Measurements from ENCODE around the gene IGF2R.

The IGF2R gene

DNA sequence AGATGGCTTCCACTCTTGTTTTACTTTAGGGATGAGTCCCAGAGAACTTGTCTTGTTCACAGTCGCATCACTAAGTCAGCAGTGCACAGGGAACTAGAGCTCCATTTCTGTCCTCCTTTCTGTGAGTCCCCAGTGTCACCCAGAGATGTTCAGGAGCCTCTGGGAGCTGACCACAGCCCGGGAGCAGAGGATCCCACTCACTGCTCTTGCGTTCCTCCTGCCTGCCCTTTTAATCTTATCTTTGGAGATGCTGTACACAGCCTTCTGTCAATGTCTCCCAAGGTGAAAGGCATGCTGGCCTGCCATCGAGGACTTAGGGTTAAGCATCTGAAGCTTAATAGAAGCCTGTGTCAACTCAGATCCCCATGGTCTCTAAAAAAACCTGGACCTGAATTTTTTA is 71.2 kb downstream of the IGF2R start:
- Histone ChIP-seq H3F3A (ENCODE audit: control insufficient read depth, insufficient read depth) (no peaks in the 10 kb centered on the region), H3K36me3 (ENCODE audit: control insufficient read depth, low read length) (peaks cover 39% of the 10 kb centered on the region)
- TF ChIP-seq, protein P1, sequence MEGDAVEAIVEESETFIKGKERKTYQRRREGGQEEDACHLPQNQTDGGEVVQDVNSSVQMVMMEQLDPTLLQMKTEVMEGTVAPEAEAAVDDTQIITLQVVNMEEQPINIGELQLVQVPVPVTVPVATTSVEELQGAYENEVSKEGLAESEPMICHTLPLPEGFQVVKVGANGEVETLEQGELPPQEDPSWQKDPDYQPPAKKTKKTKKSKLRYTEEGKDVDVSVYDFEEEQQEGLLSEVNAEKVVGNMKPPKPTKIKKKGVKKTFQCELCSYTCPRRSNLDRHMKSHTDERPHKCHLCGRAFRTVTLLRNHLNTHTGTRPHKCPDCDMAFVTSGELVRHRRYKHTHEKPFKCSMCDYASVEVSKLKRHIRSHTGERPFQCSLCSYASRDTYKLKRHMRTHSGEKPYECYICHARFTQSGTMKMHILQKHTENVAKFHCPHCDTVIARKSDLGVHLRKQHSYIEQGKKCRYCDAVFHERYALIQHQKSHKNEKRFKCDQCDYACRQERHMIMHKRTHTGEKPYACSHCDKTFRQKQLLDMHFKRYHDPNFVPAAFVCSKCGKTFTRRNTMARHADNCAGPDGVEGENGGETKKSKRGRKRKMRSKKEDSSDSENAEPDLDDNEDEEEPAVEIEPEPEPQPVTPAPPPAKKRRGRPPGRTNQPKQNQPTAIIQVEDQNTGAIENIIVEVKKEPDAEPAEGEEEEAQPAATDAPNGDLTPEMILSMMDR (IDR thresholded peaks at IDR 0.05; ENCODE audit: low read depth, low read length, poor library complexity, severe bottlenecking), result no peak

GRCh38 chr6:160040527-160041264 is 71.8 kb downstream of the IGF2R start:
- H3K4me2 ChIP-seq (ENCODE audit: low read length), result no peak overlapping the region
- no peak overlapping the region for H3K4me3 ChIP-seq (ENCODE audit: low read length)
- TF ChIP-seq, protein P1 (IDR thresholded peaks at IDR 0.05; ENCODE audit: low read depth, low read length, poor library complexity, severe bottlenecking), result no peak
- TF ChIP-seq EZH2phosphoT487 (IDR thresholded peaks at IDR 0.05; ENCODE audit: borderline replicate concordance, low read length), result no peak
- no peaks in the 10 kb centered on the region for H4K20me1 ChIP-seq (ENCODE audit: control insufficient read depth, insufficient read depth, low read depth, low read length)
- H3F3A ChIP-seq (ENCODE audit: control insufficient read depth, insufficient read depth), result no peaks in the 10 kb centered on the region
- no peaks in the 10 kb centered on the region for H3K9me3 ChIP-seq (ENCODE audit: control insufficient read depth, insufficient read depth, low read length)
- H3K27ac ChIP-seq (ENCODE audit: low read depth, low read length), result no peak overlapping the region
- no peaks in the 10 kb centered on the region for H3K4me1 ChIP-seq (ENCODE audit: control insufficient read depth, low read length)
- no peaks in the 10 kb centered on the region for H3K9me2 ChIP-seq (replicated peaks; ENCODE audit: control insufficient read depth, low read length)
- no peaks in the 10 kb centered on the region for H3K27me3 ChIP-seq (ENCODE audit: control insufficient read depth, low read length)
- no peaks in the 10 kb centered on the region for H3K79me2 ChIP-seq (ENCODE audit: control insufficient read depth, low read length)
- peaks cover 44% of the 10 kb centered on the region for H3K36me3 ChIP-seq (ENCODE audit: control insufficient read depth, low read length)

More for the DNA sequence above, 71.2 kb downstream of the IGF2R start:
- Histone ChIP-seq H3K4me3 (ENCODE audit: low read length) (no peak overlapping the region), H3K4me1 (ENCODE audit: control insufficient read depth, low read length) (no peaks in the 10 kb centered on the region), H4K20me1 (ENCODE audit: control insufficient read depth, insufficient read depth, low read depth, low read length) (no peaks in the 10 kb centered on the region), H3K9me3 (ENCODE audit: control insufficient read depth, insufficient read depth, low read length) (no peaks in the 10 kb centered on the region), H3K79me2 (ENCODE audit: control insufficient read depth, low read length) (no peaks in the 10 kb centered on the region), H3K4me2 (ENCODE audit: low read length) (no peak overlapping the region), H3K27me3 (ENCODE audit: control insufficient read depth, low read length) (no peaks in the 10 kb centered on the region), H3K9me2 (replicated peaks; ENCODE audit: control insufficient read depth, low read length) (no peaks in the 10 kb centered on the region), H3K27ac (ENCODE audit: low read depth, low read length) (no peak overlapping the region)

GRCh38 chr6:160041608-160042007 is 72.7 kb downstream of the IGF2R start:
- no peaks in the 10 kb centered on the region for H3K27me3 ChIP-seq (ENCODE audit: control insufficient read depth, low read length)
- no peak overlapping the region for H3K27ac ChIP-seq (ENCODE audit: low read depth, low read length)
- H3K79me2 ChIP-seq (ENCODE audit: control insufficient read depth, low read length), result no peaks in the 10 kb centered on the region
- no peaks in the 10 kb centered on the region for H3K9me2 ChIP-seq (replicated peaks; ENCODE audit: control insufficient read depth, low read length)
- H3K4me1 ChIP-seq (ENCODE audit: control insufficient read depth, low read length), result no peaks in the 10 kb centered on the region
- TF ChIP-seq EZH2phosphoT487 (IDR thresholded peaks at IDR 0.05; ENCODE audit: borderline replicate concordance, low read length), result no peak
- TF ChIP-seq, protein P1 (IDR thresholded peaks at IDR 0.05; ENCODE audit: low read depth, low read length, poor library complexity, severe bottlenecking), result no peak
- no peaks in the 10 kb centered on the region for H3K9me3 ChIP-seq (ENCODE audit: control insufficient read depth, insufficient read depth, low read length)
- no peak overlapping the region for H3K4me3 ChIP-seq (ENCODE audit: low read length)
- no peaks in the 10 kb centered on the region for H4K20me1 ChIP-seq (ENCODE audit: control insufficient read depth, insufficient read depth, low read depth, low read length)
- no peaks in the 10 kb centered on the region for H3F3A ChIP-seq (ENCODE audit: control insufficient read depth, insufficient read depth)
- H3K4me2 ChIP-seq (ENCODE audit: low read length), result no peak overlapping the region
- H3K36me3 ChIP-seq (ENCODE audit: control insufficient read depth, low read length), result peaks cover 52% of the 10 kb centered on the region
